ENCODE measurements around the gene PPP1R12B.
"Not testable (repeated sequence)": the region's sequence is repeated elsewhere in the genome, so short reads cannot be mapped to it uniquely, and the experiment has no call there.

Gene PPP1R12B

DNA sequence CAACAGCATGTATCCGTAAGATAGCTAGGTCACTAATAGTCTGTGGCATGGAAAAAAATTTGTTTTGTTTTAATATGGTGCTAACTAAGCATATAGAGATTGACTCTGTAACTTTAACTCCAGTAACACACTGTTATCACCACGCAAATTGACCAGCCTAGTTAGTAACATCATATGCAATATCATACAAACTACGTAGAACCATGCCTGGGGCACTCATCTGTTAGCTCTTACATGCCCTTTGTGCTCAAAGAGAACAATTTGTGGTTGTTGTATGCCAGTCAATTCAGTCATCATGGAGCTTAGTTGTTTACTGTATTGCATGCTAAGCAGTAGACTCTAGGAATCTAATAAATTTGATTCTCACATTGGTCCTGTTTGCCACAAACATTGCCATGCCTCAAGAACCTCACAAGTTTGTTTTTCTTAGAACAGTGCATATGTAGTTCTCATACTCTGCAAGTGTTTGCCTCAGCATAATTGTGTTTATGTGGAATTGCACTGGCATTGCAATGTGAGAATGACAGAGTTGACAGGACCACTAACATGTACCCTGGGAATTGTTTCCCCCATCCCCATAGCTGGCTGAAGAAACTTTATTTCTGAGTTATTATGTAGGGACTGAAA, 179.7 kb downstream of the PPP1R12B start:
- not testable (repeated sequence) for DNase-seq (ENCODE audit: low read depth)

DNA sequence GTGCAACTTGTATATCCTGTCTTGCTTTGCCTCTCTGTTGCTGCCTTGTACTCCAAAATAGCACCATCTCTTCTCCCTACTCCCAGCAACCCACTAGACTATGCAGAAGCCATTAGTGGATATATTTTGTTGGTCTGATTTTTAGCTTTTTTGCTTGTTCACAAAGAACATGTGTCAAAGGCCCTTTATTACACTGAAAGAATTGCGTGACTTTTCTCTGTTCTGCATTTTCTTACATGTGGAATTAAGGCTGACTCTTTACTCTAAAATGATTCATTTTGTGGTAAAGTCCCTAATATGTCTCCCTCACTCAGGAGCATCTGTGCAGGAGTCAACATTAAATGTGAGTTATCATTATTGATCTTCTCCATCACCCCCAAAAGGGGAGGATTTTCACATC, 182.2 kb downstream of the PPP1R12B start:
- DNase-seq (ENCODE audit: low read depth), result not testable (repeated sequence)

DNA sequence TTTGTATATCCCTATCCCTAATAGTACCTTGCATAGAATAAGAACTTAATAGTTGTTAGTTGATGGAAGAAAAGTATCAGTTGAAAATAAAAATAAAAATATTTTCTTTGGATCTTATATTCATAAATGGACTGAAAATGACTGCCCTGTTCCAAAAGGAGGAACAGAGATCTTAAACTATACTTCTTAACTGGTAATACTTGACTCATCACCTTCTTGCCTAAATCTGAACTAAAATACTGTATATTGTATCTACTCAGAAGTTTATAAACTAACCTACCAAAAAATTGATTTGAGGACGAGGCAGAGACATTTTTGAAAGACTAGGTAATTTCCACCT, 182.9 kb downstream of the PPP1R12B start:
- no peak for DNase-seq (ENCODE audit: low read depth)

DNA sequence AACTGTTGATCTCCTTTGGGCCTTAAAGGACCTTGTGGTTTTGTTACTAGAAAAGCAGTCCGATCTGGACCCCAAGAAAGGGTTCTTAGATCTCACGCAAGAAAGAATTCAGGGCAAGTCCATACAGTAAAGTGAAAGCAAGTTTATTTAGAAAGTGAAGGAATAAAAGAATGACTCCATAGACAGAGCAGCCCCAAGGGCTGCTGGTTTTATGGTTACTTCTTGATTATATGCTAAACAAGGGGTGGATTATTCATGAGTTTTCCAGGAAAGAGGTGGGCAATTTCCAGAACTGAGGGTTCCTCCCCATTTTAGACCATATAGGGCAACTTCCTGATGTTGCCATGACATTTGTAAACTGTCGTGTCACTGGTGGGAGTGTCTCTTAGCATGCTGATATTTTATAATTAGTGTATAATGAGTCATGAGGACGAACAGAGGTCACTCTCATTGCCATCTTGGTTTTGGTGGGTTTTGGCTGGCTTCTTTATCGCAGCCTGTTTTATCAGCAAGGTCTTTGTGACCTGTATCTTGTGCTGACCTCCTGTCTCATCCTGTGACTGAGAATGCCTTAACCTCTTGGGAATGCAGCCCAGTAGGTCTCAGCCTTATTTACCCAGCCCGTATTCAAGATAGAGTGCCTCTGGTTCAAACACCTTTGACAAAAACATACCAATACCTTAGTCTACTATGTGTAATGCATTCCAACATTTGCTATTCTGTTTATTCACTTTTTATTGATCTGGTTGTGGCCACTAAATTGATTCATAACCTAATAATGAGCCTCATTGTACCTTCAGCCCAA, 183.5 kb downstream of the PPP1R12B start:
- not testable (repeated sequence) for DNase-seq (ENCODE audit: low read depth)

DNA sequence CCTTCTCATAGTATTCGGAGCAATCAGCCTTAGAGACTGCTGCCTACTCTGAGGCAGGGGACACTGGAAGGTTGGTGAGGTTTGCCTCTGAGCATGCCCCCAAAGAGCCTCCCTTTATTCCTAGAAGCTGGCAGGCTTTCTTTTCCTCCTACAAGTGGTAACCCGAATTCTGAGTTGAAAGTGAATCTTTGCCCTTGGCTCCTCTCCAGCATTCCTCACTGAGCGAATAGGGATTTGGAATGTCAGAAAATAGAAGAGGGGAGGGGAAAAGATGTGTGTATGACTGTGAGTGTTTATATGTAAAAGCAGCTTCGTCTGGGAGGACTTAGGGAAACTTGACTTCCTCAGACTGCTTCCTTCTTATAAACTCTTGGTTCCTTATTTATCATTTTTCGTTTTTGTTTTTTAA, 190.7 kb downstream of the PPP1R12B start:
- not testable (repeated sequence) for DNase-seq (ENCODE audit: low read depth)

DNA sequence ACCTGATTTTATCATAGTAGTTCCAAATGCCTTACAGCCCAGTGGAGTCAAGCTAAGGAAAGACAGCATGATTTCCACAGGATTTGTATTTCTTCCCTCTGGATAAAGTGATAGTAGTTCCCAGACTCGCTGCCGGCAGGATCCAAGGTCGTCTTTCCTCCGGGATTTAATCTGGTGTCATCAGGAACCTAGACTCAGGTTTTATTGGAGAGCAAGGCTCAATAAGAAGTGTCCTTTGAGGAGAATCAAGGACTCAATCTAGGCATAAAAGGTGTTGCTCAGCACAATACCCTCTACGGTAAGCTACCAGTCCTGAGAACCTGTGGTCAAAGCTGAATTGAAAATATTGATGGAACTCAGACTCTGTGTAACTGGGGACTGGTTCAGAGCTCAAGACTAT, 191.1 kb downstream of the PPP1R12B start:
- not testable (repeated sequence) for DNase-seq (ENCODE audit: low read depth)

DNA sequence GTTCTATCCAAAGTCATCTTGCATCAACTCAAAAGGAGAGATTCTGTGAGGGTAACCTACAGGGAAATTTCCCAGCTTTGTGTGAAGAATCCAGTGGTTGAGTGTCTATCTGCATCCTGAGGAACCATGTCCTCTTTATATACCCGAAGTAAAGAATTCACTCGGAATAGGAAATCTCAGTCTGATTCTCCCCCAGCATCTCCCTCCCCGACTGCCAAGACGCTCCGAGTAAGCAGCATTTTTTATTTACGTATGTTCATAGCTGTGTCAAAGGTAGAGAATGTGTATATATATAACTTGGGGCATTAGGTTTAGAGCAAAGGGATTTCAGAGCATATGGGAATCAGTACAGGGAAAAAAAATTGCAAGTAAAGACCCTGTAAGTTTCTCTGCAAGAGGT, 191.5 kb downstream of the PPP1R12B start:
- no peak for DNase-seq (ENCODE audit: low read depth)

DNA sequence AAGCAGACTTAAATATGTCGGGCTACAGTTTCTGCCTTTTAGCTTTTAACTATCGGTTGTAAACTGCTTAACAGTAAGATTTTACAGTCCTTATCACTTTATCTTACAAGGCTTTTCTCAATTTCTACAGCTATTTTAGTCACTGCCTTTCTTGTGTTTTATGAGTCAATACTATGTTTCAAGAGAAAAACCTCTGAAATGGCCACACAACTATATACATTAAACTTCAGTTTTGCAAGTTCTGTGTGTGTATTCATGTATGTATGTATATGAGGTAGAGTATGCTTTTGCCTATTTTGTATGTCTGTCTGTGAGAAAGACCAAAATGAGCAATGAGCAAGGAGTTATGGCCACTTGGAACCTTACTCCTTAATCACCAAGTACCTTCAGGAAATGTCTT, 191.9 kb downstream of the PPP1R12B start:
- DNase-seq (ENCODE audit: low read depth), result no peak

DNA sequence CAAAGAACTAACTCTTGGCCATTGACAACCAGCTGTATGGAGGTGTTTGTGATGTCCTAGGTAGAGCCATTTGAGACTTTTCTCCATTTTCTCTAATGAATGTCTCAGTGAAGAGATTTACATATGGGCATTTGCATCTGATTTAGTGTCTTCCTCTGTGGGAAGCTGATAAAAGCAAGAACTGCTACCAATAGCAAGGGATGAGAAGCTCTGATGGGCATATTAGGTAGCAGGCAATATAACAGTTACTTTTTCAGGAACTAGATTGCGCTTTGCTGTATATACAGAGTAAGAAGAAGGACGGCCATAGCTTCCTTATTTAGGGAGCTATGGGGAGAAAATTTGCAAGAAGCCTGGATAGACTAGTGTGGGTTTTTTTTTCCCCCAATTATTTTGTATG, 192.4 kb downstream of the PPP1R12B start:
- DNase-seq (ENCODE audit: low read depth), result not testable (repeated sequence)

DNA sequence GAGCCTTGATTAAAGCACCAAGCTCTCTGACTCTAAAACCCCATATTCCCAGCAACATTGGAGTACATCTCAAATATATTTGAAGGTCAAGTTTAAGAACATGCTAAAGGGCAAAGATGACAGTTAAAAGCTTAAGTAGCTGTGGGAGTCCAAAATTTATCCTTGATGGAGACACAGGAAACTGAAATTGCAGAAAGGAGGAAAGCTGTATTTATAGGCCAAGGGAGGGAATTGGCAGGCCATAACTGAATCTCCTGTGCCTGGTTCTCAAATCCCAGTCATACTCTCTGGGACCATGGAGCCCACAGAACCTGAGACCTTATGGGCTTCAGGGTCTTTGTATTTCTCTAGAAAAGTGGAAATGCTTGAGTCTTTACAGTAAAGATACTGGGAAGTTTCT, 193.9 kb downstream of the PPP1R12B start:
- not testable (repeated sequence) for DNase-seq (ENCODE audit: low read depth)

DNA sequence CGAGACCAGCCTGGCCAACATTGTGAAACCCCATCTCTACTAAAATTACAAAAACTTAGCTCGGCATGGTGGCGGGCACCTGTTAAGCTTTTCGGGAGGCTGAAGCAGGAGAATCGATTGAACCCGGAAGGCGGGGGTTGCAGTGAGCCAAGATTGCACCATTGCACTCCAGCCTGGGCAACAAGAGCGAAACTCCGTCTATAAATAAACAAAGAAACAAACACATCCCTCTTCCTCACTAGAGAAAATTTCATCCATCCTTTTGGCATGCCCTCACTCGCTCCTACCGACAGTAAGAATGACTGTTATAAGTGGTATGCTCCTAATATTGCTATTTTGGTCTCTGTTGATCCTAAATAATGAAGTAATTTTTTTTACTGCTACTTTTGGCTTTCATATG, 195.0 kb downstream of the PPP1R12B start:
- DNase-seq (ENCODE audit: low read depth), result not testable (repeated sequence)

DNA sequence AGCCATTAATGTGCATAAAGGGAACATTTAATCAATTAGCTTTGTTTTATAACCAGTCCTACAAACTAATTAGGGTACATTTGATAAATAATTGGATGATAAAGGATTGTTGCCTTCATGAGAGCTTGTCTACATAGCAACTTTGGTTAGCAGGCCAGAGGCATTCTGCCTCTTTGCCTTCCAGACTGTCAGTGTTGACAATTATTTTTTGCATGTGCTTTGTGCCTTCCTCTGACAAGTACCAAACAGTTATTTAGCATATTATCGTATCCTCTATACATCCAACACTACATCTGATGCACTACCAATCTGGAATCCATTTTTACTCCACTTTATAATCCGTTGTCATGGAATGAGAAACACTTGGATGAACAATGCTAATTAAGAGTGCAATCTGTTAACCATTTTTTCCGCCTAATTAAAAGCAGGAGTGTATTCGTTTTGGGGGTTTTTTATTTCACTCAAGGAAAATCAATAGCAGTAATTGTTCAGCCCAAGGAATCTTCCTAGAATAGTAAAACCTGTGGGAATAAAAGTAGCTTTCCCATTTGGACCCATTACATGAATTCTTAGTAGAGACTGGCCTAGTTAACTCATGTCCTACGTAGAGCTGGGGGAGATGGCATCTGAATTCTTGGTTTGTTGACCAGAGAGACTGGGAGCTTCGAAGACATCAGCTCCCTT, 196.4 kb downstream of the PPP1R12B start:
- not testable (repeated sequence) for DNase-seq (ENCODE audit: low read depth)

DNA sequence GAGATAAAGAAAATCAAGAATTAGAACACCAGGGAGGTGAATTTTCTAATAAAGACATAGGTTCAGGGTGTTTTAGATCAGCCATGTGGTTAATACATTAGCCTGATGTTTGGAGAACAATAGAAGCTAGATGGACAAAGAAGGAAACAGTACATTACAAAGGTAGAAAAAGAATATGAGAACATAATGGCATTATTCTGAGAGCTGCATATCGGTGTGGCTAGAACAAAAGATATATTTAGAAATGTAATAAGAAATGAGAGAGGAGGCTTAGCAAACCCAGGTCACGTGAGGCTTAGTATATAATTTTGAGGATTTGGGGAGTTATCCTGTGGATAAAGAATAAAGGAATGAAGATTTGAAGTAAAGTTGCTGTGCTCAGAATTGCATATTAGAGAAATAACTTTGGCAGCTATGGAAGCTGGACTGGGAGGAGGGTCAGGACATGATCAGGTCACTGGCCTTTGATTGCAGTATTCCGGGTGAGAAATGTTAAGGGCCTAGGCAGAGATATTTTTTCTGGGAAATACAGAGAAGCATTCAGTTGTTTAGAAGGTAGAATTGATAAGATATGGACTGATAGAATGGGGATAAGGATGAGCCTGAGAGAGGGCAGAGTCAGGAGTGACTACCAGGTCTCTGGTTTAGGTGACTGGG, 197.3 kb downstream of the PPP1R12B start:
- not testable (repeated sequence) for DNase-seq (ENCODE audit: low read depth)

DNA sequence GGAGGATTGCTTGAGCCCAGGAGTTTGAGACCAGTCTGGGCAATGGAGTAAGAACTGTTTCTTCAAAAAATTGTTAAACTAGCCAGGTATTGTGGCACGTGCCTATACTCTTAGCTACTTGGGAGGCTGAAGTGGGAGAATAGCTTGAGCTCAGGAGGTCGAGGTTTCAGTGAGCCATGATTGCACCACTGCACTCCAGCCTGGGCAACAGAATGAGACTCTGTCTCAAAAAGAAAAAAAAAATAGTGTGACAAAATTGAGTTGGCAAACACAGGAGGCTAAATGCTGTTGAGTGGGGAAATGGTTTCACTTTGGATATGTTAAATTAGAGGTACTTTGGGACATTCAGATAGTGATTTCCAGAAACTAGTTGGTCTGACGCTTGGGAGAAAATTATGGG, 197.9 kb downstream of the PPP1R12B start:
- DNase-seq (ENCODE audit: low read depth), result not testable (repeated sequence)

DNA sequence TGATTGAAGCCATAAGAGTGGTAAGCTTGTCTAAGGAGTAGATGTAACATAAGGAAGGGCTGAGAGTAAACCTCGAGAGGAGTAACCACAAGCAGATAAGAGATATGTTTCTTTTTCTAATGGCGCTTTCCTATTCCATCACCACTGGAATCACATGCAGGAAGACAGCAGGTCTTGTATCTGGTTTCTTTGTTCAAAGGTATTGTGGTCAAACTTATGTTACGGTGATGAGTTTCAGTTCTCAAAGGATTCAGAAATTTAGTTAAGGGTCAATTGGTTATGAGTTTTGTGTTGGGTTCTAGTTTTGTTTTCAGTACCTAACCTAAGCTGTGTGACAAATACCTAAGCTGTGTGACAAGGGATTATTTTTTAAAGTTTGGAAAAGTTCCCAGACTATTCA, 198.3 kb downstream of the PPP1R12B start:
- DNase-seq (ENCODE audit: low read depth), result not testable (repeated sequence)

DNA sequence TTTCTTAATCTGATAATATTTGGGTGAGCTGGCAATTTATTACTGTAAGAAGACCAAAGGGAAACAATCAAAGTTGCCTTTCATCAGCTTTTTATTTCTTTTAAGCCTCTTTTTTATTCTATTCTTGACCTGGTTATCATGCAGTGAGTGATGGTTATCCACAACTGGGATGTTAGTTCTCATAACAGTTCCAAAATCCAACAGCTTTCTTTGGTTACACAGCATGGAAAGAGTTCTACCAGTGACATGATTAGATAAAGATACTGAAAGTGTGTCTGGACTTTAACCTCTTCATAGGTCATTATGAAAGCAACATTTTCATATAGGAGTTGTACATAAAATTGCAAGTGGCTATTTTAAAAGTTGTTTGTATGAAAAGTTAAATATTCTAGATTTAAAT, 198.7 kb downstream of the PPP1R12B start:
- no peak for DNase-seq (ENCODE audit: low read depth)

DNA sequence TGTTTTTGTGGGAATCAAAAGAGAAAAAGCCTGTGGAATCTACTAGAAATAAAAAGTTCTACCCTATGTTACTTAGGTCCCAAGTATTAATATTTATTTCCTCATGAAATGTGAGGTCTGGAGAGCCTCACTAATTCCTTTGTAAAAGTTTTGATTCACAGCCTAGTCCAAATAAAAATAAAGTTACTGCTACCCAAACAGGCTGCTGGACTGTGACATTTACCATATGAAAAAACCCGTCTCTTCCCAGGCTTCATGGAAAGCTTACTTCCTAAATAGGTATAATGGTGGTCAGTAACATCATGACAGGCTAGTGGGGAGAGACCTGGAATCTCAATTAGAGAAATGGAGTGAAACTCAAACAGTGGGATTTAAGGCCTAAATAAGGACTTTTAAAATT, 201.6 kb downstream of the PPP1R12B start:
- not testable (repeated sequence) for DNase-seq (ENCODE audit: low read depth)

DNA sequence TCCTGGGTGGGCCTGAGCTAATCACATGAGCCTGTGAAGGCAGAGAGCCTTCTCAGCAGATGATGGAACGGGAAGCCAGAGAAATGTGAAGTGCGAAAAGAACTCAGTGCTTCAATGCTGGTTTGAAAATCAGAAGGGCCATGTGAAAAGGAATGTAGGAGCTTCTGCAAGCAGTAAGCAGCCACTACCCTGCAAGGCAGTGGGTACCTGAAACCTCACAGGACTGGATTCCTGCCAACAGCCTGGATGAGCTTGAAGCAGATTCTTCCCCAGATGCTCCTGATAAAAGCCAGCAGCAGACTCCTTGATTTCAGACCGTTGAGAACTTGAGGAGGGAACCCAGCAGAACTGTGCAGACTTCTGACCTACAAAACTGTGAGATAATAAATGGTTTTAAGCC, 203.2 kb downstream of the PPP1R12B start:
- no peak for DNase-seq (ENCODE audit: low read depth)

DNA sequence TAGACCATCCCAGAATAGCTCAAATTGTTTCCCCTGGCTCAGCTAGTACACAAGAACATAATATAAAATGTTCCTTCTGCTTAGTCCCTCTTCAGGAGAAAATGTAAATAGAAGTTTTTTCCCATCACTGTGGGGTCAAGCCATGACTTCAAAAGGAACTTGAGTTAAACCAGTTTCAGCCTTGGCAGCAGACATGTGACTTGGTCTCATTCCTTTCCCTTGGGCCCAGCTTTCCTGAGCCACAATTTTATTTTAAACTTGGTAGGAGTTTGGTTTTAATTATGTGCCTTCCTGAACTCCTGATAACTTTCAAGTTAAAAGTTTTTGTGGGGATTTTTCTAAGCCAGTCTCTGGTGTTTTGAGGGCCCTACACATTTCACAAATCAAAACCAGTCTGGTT, 204.1 kb downstream of the PPP1R12B start:
- DNase-seq (ENCODE audit: low read depth), result not testable (repeated sequence)

DNA sequence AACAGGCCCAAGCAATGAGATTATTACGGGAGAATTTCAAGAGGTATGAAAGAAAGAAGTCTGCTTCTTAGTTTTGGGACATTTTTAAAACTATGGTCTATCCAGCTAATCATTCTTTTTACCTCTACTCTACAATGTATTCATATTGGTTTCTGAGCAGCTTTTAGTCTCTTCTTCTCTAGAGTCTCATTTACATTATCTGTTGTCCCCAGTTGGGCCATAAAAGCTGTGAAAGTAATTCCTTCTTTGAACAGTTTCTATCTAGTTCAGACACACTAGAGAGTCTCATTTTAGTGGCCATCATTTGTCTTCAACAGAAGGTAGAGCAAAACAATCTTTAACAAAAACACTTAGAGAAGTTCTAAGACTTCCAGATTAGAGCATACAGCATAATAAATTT, 204.6 kb downstream of the PPP1R12B start:
- DNase-seq (ENCODE audit: low read depth), result not testable (repeated sequence)

DNA sequence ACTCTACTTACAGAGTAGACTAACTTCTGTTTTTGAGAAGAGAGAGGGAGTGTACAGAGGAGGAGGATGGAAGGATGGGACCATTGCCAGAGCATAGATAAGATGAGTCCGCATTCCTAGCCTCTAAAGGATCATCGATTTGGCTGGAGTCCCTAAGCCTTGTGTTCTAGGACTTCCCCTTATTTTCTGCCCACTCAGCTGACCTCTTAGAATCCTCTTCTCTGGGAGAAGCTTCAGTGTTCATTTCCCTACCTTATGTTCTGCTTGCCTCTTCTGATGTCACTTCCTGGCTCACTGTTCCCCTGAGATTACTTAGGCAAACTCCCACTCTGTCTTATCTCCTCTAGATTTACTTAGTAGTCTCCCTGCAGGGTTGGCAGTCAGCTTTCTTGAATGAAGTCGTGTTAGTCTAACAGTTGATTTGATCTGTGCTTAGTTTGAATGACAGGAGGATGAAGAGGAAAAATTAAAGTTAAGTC, 205.1 kb downstream of the PPP1R12B start:
- DNase-seq (ENCODE audit: low read depth), result no peak

DNA sequence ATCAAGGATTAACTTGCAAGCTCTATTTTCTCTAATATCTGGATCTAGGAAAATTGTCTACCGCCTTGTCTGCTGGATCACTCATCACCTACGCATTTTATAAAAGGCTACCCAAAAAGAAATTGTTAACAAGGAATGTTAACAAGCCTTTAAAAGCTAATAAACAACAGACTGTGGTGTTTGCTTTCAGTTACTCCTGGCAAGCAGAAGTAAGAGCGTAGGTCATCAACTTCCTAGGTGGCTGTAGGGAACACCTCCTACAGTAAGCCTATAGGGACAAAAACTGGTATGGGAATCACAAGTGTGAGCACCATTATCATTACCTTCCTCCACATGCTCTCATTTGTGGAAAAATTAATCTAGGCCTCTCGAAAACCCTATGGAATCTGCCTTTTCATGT, 206.1 kb downstream of the PPP1R12B start:
- not testable (repeated sequence) for DNase-seq (ENCODE audit: low read depth)
